ENCODE data around the gene CCDC88C. TPM values are rescaled to one million over a fixed set of nuclear protein-coding genes. Genes with fewer than 3 reads are reported as not detected.
"Not testable (repeated sequence)": the region's sequence is repeated elsewhere in the genome, so short reads cannot be mapped to it uniquely, and the experiment has no call there.

Gene CCDC88C
- total and polyA plus RNA-seq, 8 donors = 26.2 to 41.8 (median 31.6) TPM

GRCh38 chr14:91249841-91250616 lies 167.6 kb downstream of the CCDC88C start:
- Histone ChIP-seq H3K9me3 (no peaks in the 10 kb centered on the region), H3K4me3 (no peak overlapping the region), H3K27ac (peak overlapping the region; percentile 36 to 86), H3K4me1 (peaks cover 25 to 65% of the 10 kb centered on the region in 2 donors), H3K27me3 (peaks cover 0 to 6% of the 10 kb centered on the region in 2 donors), H3K36me3 (no peaks in the 10 kb centered on the region)
- ATAC-seq (peak; percentile 75), DNase-seq (peak in 2 of 4 donors; percentile 52 to 71)
- intact Hi-C loops (cut with DNase I) = no loop called here
- TF ChIP-seq CTCF (IDR thresholded peaks at IDR 0.05) = no peak

- no peak overlapping the region for H3K4me3 ChIP-seq
- intact Hi-C loops (cut with DNase I) = no loop called here
- ATAC-seq (no peak), DNase-seq (no peak)
- peak overlapping the region in 1 of 2 donors; percentile 33 for H3K27ac ChIP-seq
- no peaks in the 10 kb centered on the region for H3K27me3 ChIP-seq
- no peaks in the 10 kb centered on the region for H3K9me3 ChIP-seq
- TF ChIP-seq CTCF (IDR thresholded peaks at IDR 0.05) = no peak
- H3K4me1 ChIP-seq = peaks cover 21 to 63% of the 10 kb centered on the region in 2 donors
- H3K36me3 ChIP-seq = no peaks in the 10 kb centered on the region
These were observed 171.4 kb downstream of the CCDC88C start for GRCh38 chr14:91246051-91246852.

GRCh38 chr14:91245616-91246015 lies 172.0 kb downstream of the CCDC88C start:
- ATAC-seq; H3K36me3 ChIP-seq; intact Hi-C loops (cut with DNase I); H3K9me3 ChIP-seq; H3K4me3 ChIP-seq; DNase-seq; H3K27me3 ChIP-seq: not testable (repeated sequence)
- Histone ChIP-seq H3K27ac (peak overlapping the region in 1 of 2 donors; percentile 53), H3K4me1 (peaks cover 16 to 57% of the 10 kb centered on the region in 2 donors)

GRCh38 chr14:91245029-91245428 lies 172.6 kb downstream of the CCDC88C start:
- H3K36me3 ChIP-seq = no peaks in the 10 kb centered on the region
- no peaks in the 10 kb centered on the region for H3K27me3 ChIP-seq
- intact Hi-C loops (cut with DNase I) = no loop called here
- DNase-seq = no peak
- H3K9me3 ChIP-seq = no peaks in the 10 kb centered on the region
- TF ChIP-seq CTCF (IDR thresholded peaks at IDR 0.05) = no peak
- no peak for ATAC-seq
- H3K27ac ChIP-seq = peak overlapping the region in 1 of 2 donors; percentile 53
- peaks cover 10 to 51% of the 10 kb centered on the region in 2 donors for H3K4me1 ChIP-seq
- no peak overlapping the region for H3K4me3 ChIP-seq

- H3K4me3 ChIP-seq = peak within 1 kb of the TSS in 1 of 2 donors; percentile 8
- no peaks in the 10 kb centered on the region for H3K27me3 ChIP-seq
- no peaks in the 10 kb centered on the region for H3K9me3 ChIP-seq
- ATAC-seq = peak; percentile 69
- intact Hi-C loops (cut with DNase I) = no loop called here
- no peak for TF ChIP-seq CTCF (IDR thresholded peaks at IDR 0.05)
- H3K36me3 ChIP-seq = no peaks in the 10 kb centered on the region
- peaks cover 7 to 46% of the 10 kb centered on the region in 2 donors for H3K4me1 ChIP-seq
- peak in 3 of 4 donors; percentile 65 to 79 (median 72) for DNase-seq
- peak within 1 kb of the TSS in 1 of 2 donors; percentile 55 for H3K27ac ChIP-seq
These were observed 173.1 kb downstream of the CCDC88C start, which contains the start of gene GPR68 for GRCh38 chr14:91244501-91244901. TSS of gene GPR68 (minus strand) at chr14:91244704. CDS start at chr14:91235050, 9,654 bp downstream.

All from left lung (tissue), 10 donors.